HG03064 (cell line): ENCODE measurements around the gene KLB.

ENCODE experiments used
- ATAC-seq: cut with Tn5 transposase; IDR thresholded peaks from one replicate; pipeline ENCODE4 v1.9.1; 2021; ENCODE audit warnings: low read depth; ENCODE audit not compliant: unreplicated experiment

The KLB gene

DNA sequence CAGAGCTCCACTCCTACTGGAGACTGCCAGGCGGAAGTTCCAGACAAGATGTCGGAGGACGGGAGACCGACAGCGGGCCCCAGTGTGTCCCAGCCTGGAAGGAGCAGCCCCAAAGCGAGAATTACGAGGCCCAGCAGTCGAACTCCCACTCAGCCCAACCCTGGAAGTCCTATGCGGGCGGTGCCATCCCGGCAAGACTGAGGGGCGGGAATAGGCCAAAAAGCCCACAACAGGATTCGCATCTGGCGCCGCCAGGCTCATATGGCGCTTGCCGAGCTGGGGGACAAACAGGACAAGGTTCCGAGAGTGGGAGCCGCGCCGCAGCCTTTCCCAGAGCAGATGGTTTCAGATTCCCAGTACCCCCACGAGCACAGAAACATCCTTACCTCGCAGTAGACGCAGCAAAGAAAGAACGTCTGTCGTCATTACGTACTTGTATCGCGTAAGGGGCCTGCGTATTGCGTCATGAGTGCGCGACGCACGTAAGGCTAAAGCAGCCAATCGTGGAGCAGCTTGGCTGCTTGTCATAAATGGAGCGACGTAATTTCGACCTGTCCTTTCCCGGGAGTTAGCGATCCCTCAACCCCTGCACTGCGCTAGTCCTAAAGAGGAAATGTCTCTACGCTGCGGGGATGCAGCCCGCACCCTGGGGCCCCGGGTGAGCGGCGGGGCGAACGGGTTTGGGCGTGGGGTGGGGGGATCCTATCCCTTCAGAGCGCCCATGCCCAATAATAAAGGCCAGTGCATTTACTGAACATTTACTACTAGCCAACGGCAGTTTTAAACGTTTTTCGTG lies 52.0 kb downstream of the KLB start, which contains the start of the genes LIAS and RPL9:
LIAS (plus strand) TSS at position 552 of the 796 bp plus-strand sequence; CDS start at position 614, 62 bp downstream.
RPL9 (minus strand) TSS at position 418 of the 796 bp plus-strand sequence. CDS start 483 bp downstream, outside the sequence.
- peak; percentile 81 for ATAC-seq

- ATAC-seq, result no peak
These were observed 58.3 kb downstream of the KLB start for GRCh38 chr4:39464886-39465501.

DNA sequence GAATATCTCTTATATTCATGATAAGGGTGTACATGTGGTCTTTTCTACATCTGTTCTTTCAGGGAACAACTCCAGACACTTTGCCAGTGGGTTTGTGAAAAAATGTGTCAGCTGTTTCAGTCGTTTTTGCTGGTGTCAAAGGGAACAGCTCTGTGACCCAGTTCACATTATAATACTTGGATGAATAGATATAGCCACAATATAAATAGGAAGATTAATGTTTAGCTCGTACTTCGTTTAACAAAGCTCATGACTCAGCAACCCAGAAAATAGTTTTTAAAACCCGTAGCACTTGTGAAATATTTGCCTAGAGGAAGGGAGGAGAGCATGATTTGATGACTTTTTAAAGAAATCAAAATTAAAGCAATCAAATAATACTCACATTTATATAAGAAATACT lies 60.0 kb downstream of the KLB start:
- no peak for ATAC-seq

DNA sequence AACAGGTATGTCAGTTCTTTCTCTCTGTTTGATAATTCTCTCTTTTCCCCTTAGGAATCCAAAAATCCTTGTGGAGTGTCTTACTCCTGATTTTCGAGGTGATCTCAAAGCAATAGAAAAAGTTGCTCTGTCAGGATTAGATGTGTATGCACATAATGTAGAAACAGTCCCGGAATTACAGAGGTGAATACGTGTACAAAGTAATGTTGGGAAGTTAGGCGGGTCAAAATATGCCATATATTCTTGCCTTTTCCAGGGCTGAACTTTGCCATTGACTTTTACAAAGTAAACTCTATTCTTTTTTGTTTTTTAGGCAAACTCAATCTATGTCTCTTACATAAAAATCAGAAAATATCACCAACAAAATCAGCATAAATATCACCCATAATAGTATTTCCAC lies 60.7 kb downstream of the KLB start:
- ATAC-seq, result no peak

- ATAC-seq, result peak; percentile 65
These were observed 62.8 kb downstream of the KLB start for GRCh38 chr4:39469429-39470077.

DNA sequence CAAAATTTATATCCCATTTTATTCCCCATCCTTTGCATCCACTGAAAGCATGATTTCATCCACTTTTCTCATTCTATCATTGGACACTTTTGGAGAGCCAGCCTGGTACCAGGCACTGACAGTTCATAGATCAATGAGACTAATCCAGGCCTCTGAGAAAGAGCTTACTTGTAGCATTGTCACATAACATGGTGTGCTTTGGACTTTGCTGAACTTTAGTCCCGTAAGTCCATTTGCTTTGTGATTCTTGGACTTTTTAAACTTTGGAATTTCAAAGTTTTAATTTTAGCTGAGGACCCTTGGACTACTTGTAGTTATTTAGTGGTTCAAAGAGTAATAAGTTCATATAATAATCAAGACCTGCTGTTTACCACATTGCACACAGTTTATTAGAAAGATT lies 63.7 kb downstream of the KLB start:
- ATAC-seq, result no peak

DNA sequence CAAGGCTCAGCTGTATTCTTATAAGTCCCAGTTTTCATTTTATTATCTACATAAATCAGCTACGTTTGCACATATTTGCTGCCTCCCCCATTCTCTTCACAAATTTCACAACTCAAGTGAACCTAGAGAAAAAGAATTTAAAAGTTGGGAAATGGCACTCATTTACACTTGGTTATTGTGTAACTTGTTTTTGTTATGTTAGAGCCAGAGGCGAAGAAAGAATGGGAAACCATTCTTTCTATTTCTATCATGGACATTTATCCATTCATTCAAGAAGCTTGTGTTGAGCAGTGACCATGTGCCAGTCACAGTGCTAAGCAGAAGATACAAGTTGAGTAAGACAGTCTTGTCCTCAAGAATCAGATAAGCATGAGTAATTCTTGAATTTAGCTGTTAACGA lies 65.7 kb downstream of the KLB start:
- no peak for ATAC-seq

DNA sequence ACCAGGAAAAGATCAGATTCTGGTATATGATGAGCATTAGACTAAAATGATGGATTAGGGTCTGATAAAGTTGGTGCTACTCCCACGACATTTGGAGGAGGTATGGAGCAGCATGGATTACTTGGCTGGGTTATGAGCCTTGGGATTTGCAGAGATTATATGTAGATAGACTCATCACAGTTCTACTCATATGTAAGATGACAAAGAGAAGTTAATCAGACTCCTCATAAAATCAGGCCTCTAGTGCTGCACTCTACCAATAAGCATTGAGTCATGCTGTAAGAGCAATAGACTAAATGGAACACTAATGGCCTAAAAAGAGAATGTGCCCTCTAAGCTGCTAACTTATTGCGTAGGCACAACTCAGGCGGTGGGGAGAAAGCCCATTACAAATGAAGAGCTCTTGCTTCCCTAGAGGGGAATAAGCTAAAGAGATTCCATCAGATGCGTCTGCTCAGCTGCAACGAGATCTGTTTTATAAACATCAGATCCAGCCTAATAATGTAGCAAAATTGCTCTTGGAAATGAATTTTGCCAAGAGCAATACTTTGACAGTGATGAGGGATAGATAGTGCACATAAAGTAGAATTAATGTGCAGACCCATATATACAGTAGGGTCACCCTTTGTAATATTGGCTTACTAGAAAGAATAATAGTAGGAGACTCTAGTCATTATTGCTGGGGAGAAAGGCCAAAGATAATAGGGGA lies 69.6 kb downstream of the KLB start:
- no peak for ATAC-seq

- no peak for ATAC-seq
These were observed 73.5 kb downstream of the KLB start for GRCh38 chr4:39480251-39480650.

- ATAC-seq, result no peak
These were observed 74.4 kb downstream of the KLB start for GRCh38 chr4:39480902-39481695.

DNA sequence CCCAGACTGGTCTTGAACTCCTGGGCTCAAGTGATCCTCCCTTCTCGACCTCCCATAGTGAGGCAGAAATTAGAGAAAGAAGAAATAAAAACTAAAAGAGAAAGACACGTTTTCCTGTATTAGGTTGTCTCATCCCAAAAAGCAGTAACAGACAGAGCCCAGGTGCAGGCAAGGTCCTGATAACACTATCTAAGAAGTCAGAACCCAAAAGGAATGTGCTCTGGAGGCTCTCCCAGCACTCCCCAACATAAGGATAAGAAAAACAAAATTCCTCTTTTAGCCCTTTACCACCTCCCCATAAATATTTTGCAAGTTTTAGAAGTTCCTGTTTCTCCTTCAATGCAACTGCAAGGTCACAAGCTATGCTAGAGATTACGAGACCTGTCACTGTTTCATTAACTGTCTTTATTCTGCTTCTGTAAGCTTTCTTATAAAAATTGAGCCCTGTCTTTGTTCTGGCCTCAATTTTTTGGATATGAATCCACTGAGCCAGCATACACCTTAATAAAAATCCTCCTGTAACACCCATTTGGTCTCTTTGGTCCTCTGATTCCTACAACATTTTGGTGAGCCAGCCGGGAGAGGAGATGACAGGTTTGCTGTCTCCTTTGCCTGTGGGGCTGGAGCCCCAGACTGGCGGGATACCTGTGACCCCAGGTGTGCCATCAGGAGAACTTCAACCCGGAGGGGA lies 78.0 kb downstream of the KLB start:
- no peak for ATAC-seq

GRCh38 chr4:39486221-39486804 lies 79.6 kb downstream of the KLB start:
- ATAC-seq, result no peak

DNA sequence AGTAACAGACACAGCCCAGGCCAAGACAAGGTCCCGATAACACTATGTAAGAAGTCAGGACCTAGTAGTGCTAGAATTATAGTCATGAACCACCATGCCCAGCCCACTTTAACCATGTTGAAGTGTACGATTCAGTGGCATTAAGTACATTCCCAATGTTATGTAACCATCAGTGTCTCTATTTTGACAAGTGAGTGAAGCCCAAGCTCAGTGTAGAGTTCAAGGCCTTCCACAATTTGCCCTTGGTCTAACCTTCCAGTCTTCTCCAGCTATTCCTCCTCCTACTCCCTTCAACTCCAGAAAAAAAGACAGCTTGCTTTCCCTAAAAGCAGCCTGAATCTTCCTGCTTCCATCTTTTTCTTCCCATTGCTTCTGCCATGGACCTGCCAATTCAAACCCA lies 83.6 kb downstream of the KLB start:
- ATAC-seq, result no peak

DNA sequence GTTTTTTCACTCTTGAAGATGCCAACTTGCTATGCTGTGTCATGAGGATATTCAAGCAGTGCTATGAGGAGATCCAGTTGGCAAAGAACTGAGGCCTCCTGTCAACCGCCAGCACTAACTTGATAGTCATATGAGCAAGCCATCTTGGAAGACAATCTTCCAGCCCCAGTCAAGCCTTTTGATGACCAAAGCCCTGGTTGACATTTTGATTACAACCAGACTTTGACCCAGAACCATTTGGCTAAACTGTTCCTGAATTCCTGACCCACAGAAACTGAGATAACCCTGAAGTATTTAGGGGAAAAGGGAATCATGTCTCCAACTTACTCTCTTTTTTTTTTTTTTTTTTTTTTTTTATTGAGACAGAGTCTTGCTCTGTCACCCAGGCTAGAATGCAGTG lies 87.6 kb downstream of the KLB start:
- no peak for ATAC-seq

DNA sequence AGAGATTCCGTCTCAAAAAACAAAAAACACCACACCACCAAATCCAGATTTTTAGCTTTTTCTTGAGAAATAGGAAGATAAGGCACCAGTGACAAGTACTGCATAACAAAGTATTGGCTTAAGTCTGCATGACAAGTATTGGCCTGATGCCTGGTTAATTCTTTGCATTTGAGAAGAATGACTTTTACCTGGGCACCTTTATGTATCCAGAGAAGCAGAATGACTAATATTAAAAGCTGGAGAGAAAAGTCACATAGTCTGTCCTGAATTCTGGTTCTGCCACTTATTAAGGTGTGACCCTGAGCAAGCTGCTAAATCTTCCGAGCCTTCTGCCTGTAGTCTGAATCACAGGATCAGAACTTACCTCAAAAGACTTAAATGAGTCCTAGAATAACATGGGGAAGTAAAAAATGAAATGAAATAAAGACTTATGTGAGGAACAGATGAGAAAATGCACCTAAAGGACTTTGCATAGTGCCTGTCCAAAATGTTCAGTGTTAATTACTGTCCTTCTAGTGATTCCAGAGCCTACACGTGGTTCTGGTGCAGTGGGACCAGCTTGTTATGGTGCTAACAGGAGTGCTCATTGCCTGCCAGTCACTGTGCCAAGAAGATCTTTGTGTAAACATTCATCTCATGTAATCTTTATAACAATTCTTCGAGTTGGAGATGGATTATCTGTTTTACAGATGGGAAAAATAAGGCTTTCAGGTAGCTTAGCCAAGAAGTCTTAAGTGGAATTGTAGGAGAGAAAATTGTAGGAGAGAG lies 88.9 kb downstream of the KLB start:
- ATAC-seq, result no peak

- no peak for ATAC-seq
These were observed 91.4 kb downstream of the KLB start for GRCh38 chr4:39497909-39498726.

DNA sequence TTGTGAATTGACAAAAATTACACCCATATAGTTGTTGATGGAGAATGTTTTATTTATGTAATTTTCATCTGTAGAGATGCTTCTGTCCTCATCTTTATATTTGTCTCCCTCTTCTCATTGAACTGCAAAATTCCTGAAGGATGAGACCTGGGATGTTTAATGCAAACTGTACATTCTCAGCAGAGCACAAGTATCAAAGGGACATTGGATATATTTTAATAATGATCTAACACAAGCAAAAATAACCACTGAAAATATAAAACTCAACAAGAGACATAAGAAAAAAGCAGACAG lies 91.9 kb downstream of the KLB start:
- no peak for ATAC-seq
